Measurements from ENCODE around the gene PRODH. TPM values are rescaled to one million over a fixed set of nuclear protein-coding genes. Genes with fewer than 3 reads are reported as not detected.

Gene PRODH
- total and polyA plus RNA-seq, 2 experiments from 2014 or later = 10.0 to 67.4 TPM

DNA sequence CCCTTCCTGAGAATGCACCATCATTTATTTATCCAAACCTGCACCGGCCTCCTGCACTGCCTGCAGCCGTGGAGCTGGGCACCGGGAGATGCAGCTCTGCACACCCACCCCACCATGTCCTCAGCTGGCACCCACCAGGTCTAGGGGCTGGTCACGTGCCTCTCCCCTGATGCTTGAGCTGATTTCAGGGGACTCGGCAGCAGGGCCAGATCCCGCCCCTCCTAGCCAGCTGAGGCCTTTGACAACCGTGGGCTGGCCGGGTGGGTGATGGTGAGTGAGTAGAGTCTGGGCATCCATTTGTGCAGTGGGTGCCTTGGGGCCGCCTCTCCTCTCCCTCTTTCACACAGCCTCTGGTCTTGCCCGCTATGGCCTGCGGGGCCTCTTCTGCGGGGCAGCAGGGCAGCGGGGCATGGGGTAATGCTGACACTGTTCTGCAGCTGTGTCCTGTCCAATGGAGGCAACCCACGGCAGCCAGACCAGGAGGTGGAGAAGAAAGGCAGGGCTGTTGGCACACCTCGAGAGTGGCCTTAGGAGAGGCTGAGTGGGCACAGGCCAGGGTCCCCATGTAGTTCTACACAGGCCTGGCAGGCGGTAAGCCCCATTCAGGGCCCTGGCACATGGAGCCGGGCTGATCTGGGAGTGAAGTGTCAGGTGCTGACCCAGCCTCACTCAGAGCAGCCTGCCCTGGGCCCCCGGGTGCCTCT is 38.5 kb upstream of the PRODH start:
- Histone ChIP-seq H3K27me3 (ENCODE audit: insufficient read depth) (no peaks in the 10 kb centered on the region), H3K4me1 (ENCODE audit: insufficient read depth) (no peaks in the 10 kb centered on the region), H3K79me2 (replicated peaks; ENCODE audit: insufficient read depth) (0 out of 2 replicates have a peak, but pooled peaks cover 4% of the 10 kb centered on the region), H2AFZ (no peak overlapping the region), H3K9me2 (ENCODE audit: insufficient read depth) (peaks cover 3% of the 10 kb centered on the region; the same call in 1 of the 2 replicates), H3F3A (replicated peaks; ENCODE audit: low read depth) (no peaks in the 10 kb centered on the region), H3K27ac (ENCODE audit: low read depth) (no peak overlapping the region), H3K4me3 (no peak overlapping the region), H3K4me2 (no peak overlapping the region), H4K20me1 (replicated peaks; ENCODE audit: insufficient read depth) (no peaks in the 10 kb centered on the region), H3K36me3 (ENCODE audit: insufficient read depth) (no peaks in the 10 kb centered on the region; the same call in 1 of the 2 replicates)
- H3K9me3 Mint-ChIP-seq = peaks cover 5% of the 10 kb centered on the region; the same call in 2 of the 3 replicates
- H3K36me3 Mint-ChIP-seq (ENCODE audit: low read depth) = peaks cover 9% of the 10 kb centered on the region
- no peak for ATAC-seq
- no peak for DNase-seq (ENCODE audit: low spot score)
- H3K27ac Mint-ChIP-seq = no peak overlapping the region
- no peak overlapping the region for H3K4me3 Mint-ChIP-seq
- H3K27me3 Mint-ChIP-seq (ENCODE audit: insufficient read depth, low read depth, poor library complexity) = peaks cover 8% of the 10 kb centered on the region
- TF ChIP-seq CTCF (conservative IDR thresholded peaks at IDR 0.05; ENCODE audit: low read depth in 2 of 2) (no peak), JUNB (IDR thresholded peaks at IDR 0.05; ENCODE audit: unreplicated experiment) (no peak)
- TF ChIP-seq, protein P1, sequence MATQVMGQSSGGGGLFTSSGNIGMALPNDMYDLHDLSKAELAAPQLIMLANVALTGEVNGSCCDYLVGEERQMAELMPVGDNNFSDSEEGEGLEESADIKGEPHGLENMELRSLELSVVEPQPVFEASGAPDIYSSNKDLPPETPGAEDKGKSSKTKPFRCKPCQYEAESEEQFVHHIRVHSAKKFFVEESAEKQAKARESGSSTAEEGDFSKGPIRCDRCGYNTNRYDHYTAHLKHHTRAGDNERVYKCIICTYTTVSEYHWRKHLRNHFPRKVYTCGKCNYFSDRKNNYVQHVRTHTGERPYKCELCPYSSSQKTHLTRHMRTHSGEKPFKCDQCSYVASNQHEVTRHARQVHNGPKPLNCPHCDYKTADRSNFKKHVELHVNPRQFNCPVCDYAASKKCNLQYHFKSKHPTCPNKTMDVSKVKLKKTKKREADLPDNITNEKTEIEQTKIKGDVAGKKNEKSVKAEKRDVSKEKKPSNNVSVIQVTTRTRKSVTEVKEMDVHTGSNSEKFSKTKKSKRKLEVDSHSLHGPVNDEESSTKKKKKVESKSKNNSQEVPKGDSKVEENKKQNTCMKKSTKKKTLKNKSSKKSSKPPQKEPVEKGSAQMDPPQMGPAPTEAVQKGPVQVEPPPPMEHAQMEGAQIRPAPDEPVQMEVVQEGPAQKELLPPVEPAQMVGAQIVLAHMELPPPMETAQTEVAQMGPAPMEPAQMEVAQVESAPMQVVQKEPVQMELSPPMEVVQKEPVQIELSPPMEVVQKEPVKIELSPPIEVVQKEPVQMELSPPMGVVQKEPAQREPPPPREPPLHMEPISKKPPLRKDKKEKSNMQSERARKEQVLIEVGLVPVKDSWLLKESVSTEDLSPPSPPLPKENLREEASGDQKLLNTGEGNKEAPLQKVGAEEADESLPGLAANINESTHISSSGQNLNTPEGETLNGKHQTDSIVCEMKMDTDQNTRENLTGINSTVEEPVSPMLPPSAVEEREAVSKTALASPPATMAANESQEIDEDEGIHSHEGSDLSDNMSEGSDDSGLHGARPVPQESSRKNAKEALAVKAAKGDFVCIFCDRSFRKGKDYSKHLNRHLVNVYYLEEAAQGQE (IDR thresholded peaks at IDR 0.05; ENCODE audit: unreplicated experiment) = no peak
- TF ChIP-seq, protein P2, sequence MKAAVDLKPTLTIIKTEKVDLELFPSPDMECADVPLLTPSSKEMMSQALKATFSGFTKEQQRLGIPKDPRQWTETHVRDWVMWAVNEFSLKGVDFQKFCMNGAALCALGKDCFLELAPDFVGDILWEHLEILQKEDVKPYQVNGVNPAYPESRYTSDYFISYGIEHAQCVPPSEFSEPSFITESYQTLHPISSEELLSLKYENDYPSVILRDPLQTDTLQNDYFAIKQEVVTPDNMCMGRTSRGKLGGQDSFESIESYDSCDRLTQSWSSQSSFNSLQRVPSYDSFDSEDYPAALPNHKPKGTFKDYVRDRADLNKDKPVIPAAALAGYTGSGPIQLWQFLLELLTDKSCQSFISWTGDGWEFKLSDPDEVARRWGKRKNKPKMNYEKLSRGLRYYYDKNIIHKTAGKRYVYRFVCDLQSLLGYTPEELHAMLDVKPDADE (IDR thresholded peaks at IDR 0.05) = no peak
- peaks cover under 1% of the 10 kb centered on the region; the same call in 2 of the 3 replicates for H3K4me1 Mint-ChIP-seq

DNA sequence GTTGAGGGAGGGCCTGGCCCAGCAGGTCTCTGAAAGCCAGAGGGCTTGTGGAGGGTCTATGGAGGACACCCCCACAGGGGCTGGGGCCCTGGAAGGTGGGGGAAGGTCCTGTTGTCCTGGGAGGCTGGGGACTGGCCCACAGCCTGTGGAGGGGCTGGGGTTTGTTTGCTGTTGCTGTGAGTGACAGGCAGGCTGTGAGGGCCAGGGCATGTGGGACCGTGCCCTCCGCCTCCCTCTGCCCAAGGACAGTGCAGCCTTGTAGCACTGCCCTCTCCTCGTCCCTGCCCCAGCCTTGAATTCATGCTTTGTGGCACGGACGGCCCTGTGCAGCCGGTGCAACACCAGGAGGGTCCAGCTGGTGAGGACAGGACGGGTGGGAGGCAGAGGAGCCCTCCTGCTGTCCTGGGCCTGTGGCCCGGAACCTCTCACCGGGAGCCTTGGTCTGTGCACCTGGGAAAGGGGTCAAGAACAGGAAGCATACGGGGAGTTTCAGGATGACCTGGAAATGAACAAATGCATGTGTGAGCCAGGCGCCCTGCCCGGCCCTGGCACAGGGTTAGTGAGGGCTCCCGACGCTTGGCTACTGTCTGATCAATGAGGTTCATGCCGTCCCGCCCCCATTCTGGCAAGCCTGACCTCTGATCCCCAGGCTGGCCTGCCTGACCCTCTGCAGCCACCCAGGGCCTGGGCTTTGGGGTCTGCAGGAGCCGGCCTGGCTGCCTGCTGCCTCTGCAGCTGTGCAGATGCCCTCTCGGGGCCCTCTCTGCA is 37.4 kb upstream of the PRODH start:
- Histone ChIP-seq H4K20me1 (replicated peaks; ENCODE audit: insufficient read depth) (no peaks in the 10 kb centered on the region), H3K4me1 (ENCODE audit: insufficient read depth) (no peaks in the 10 kb centered on the region), H2AFZ (no peak overlapping the region), H3K79me2 (replicated peaks; ENCODE audit: insufficient read depth) (0 out of 2 replicates have a peak, but pooled peaks cover 4% of the 10 kb centered on the region), H3K27ac (ENCODE audit: low read depth) (no peak overlapping the region), H3K36me3 (ENCODE audit: insufficient read depth) (no peaks in the 10 kb centered on the region; the same call in 1 of the 2 replicates), H3K27me3 (ENCODE audit: insufficient read depth) (no peaks in the 10 kb centered on the region), H3F3A (replicated peaks; ENCODE audit: low read depth) (no peaks in the 10 kb centered on the region), H3K4me2 (no peak overlapping the region), H3K4me3 (no peak overlapping the region), H3K9me2 (ENCODE audit: insufficient read depth) (no peaks in the 10 kb centered on the region)
- ATAC-seq (no peak), DNase-seq (ENCODE audit: low spot score) (no peak)
- Mint-ChIP-seq H3K4me3 (no peak overlapping the region), H3K36me3 (ENCODE audit: low read depth) (0 out of 3 replicates have a peak, but pooled peaks cover 3% of the 10 kb centered on the region), H3K27me3 (ENCODE audit: insufficient read depth, low read depth, poor library complexity) (peaks cover 6% of the 10 kb centered on the region), H3K27ac (no peak overlapping the region), H3K9me3 (peaks cover 3% of the 10 kb centered on the region; the same call in 1 of the 3 replicates), H3K4me1 (peaks cover 3% of the 10 kb centered on the region; the same call in 2 of the 3 replicates)
- TF ChIP-seq CREB1 (CRISPR knock-in tag; IDR thresholded peaks at IDR 0.05; ENCODE audit: low read depth) (no peak), STAT1 (IDR thresholded peaks at IDR 0.05; ENCODE audit: unreplicated experiment) (no peak), POLR2AphosphoS5 (IDR thresholded peaks at IDR 0.05; ENCODE audit: low read depth) (no peak), EZH2 (IDR thresholded peaks at IDR 0.05; ENCODE audit: low read depth, unreplicated experiment) (no peak), EZH2phosphoT487 (IDR thresholded peaks at IDR 0.05; ENCODE audit: unreplicated experiment) (no peak), NANOG (IDR thresholded peaks at IDR 0.05; ENCODE audit: borderline replicate concordance) (no peak)

Data from GM23338 (cell line).